Measurements from ENCODE around the gene RABGAP1. TPM values are rescaled to one million over a fixed set of nuclear protein-coding genes. Genes with fewer than 3 reads are reported as not detected.

The RABGAP1 gene
- total RNA-seq, 3 donors from 2014 or later (not counting 1 experiment from before 2014, with no cell fraction given), result 37.4 to 49.2 (median 43.0) TPM

DNA sequence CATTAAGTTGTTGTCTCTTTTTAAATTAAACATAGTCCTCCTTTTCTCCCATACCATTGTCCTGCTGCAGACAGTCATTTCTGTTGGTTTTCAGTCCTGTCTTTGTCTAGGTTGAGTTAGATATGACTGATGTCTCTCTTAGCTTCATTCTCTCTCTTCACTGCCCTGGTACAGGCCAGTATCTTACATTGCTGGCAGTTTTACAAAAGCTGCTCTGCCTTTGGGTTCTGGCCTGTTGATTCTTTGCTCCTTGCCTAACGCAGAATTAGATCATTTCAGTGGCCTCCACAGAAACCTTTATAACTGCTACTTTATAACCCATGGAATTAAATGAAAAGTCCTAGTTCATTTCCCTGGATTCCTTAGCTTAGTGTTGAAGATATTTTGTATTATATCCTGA, 126.3 kb downstream of the RABGAP1 start:
- ATAC-seq (no peak), DNase-seq (no peak)
- no peak overlapping the region for H3K4me3 Mint-ChIP-seq
- H3K4me1 Mint-ChIP-seq, result no peaks in the 10 kb centered on the region
- TF ChIP-seq, protein P1, sequence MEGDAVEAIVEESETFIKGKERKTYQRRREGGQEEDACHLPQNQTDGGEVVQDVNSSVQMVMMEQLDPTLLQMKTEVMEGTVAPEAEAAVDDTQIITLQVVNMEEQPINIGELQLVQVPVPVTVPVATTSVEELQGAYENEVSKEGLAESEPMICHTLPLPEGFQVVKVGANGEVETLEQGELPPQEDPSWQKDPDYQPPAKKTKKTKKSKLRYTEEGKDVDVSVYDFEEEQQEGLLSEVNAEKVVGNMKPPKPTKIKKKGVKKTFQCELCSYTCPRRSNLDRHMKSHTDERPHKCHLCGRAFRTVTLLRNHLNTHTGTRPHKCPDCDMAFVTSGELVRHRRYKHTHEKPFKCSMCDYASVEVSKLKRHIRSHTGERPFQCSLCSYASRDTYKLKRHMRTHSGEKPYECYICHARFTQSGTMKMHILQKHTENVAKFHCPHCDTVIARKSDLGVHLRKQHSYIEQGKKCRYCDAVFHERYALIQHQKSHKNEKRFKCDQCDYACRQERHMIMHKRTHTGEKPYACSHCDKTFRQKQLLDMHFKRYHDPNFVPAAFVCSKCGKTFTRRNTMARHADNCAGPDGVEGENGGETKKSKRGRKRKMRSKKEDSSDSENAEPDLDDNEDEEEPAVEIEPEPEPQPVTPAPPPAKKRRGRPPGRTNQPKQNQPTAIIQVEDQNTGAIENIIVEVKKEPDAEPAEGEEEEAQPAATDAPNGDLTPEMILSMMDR (IDR thresholded peaks at IDR 0.05), result no peak
- H3K27me3 Mint-ChIP-seq (ENCODE audit: low read depth in 2 of 2), result no peaks in the 10 kb centered on the region
- 91% methylated on average over 1 of the region's 1 CpG for WGBS (ENCODE audit: insufficient coverage)
- no peak overlapping the region for H3K27ac Mint-ChIP-seq
- intact Hi-C loops (cut with micrococcal nuclease), result no loop called here
- Histone ChIP-seq H3K27me3 (ENCODE audit: control insufficient read depth, insufficient read depth, low read length) (no peaks in the 10 kb centered on the region), H3K4me1 (ENCODE audit: control insufficient read depth, insufficient read depth, low read length) (no peaks in the 10 kb centered on the region), H3K36me3 (ENCODE audit: control insufficient read depth, insufficient read depth, low read length) (peaks cover 43% of the 10 kb centered on the region), H3K9me3 (ENCODE audit: control insufficient read depth, insufficient read depth, low read length) (no peaks in the 10 kb centered on the region), H3K4me3 (ENCODE audit: low read length) (no peak overlapping the region), H3K27ac (ENCODE audit: low read length) (no peak overlapping the region)
- H3K36me3 Mint-ChIP-seq, result peaks cover 24% of the 10 kb centered on the region
- H3K9me3 Mint-ChIP-seq, result no peaks in the 10 kb centered on the region

DNA sequence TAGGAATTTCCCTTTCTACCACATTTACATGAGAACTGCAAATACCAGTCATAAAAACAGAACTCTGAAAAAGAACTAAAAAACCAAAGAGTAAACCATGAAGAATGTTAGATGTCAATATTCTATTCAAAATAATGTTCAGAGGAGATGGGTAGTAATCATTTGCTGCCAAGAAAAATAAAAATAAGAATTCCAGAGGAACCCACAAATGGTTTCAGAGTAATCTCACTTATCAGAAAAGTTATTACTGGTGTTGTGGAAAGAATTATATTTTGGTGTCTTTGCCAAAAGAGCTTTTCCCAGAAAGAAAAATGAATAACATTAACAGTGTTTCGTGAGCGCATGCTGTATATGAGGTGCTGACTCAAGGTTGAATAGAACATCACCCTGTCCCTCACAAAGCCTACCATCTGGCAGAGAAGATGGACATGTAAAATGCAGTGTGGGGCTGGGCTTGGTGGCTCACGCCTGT, 128.2 kb downstream of the RABGAP1 start:
- Mint-ChIP-seq H3K36me3 (peaks cover 24% of the 10 kb centered on the region), H3K9me3 (no peaks in the 10 kb centered on the region), H3K27ac (no peak overlapping the region), H3K4me3 (no peak overlapping the region), H3K27me3 (ENCODE audit: low read depth in 2 of 2) (no peaks in the 10 kb centered on the region), H3K4me1 (no peaks in the 10 kb centered on the region)
- H3K27me3 ChIP-seq (ENCODE audit: control insufficient read depth, insufficient read depth, low read length), result no peaks in the 10 kb centered on the region
- DNase-seq (no peak), ATAC-seq (no peak)
- peaks cover 53% of the 10 kb centered on the region for H3K36me3 ChIP-seq (ENCODE audit: control insufficient read depth, insufficient read depth, low read length)
- no peak overlapping the region for H3K4me3 ChIP-seq (ENCODE audit: low read length)
- H3K9me3 ChIP-seq (ENCODE audit: control insufficient read depth, insufficient read depth, low read length), result no peaks in the 10 kb centered on the region
- H3K27ac ChIP-seq (ENCODE audit: low read length), result no peak overlapping the region
- intact Hi-C loops (cut with micrococcal nuclease), result no loop called here
- 90% methylated on average over 1 of the region's 3 CpGs for WGBS (ENCODE audit: insufficient coverage)
- TF ChIP-seq, protein P1 (IDR thresholded peaks at IDR 0.05), result no peak
- H3K4me1 ChIP-seq (ENCODE audit: control insufficient read depth, insufficient read depth, low read length), result no peaks in the 10 kb centered on the region

DNA sequence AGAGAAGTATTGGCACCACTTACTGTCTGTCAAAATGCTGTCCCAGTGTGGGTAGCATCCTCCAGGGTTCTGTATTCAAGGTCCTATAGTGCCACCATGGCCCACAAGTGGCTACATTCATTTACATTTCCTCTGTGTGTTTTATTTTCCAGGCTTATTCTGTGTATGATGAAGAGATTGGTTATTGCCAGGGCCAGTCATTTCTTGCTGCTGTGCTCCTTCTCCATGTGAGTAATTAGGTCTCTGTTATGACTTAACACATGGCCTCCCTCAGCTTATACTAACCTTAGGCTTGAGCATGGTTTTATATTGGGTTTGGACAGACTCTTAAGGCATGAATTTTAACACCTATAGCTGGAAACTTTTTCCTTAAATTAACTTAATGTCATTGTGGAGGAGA, 129.4 kb downstream of the RABGAP1 start:
- TF ChIP-seq, protein P1 (IDR thresholded peaks at IDR 0.05), result no peak
- H3K9me3 Mint-ChIP-seq, result no peaks in the 10 kb centered on the region
- Histone ChIP-seq H3K27me3 (ENCODE audit: control insufficient read depth, insufficient read depth, low read length) (no peaks in the 10 kb centered on the region), H3K9me3 (ENCODE audit: control insufficient read depth, insufficient read depth, low read length) (no peaks in the 10 kb centered on the region), H3K36me3 (ENCODE audit: control insufficient read depth, insufficient read depth, low read length) (peaks cover 53% of the 10 kb centered on the region), H3K27ac (ENCODE audit: low read length) (no peak overlapping the region), H3K4me1 (ENCODE audit: control insufficient read depth, insufficient read depth, low read length) (no peaks in the 10 kb centered on the region), H3K4me3 (ENCODE audit: low read length) (no peak overlapping the region)
- no peaks in the 10 kb centered on the region for H3K4me1 Mint-ChIP-seq
- peaks cover 24% of the 10 kb centered on the region for H3K36me3 Mint-ChIP-seq
- no peak overlapping the region for H3K4me3 Mint-ChIP-seq
- intact Hi-C loops (cut with micrococcal nuclease), result no loop called here
- no peak overlapping the region for H3K27ac Mint-ChIP-seq
- ATAC-seq, result no peak
- H3K27me3 Mint-ChIP-seq (ENCODE audit: low read depth in 2 of 2), result no peaks in the 10 kb centered on the region
- DNase-seq, result no peak

DNA sequence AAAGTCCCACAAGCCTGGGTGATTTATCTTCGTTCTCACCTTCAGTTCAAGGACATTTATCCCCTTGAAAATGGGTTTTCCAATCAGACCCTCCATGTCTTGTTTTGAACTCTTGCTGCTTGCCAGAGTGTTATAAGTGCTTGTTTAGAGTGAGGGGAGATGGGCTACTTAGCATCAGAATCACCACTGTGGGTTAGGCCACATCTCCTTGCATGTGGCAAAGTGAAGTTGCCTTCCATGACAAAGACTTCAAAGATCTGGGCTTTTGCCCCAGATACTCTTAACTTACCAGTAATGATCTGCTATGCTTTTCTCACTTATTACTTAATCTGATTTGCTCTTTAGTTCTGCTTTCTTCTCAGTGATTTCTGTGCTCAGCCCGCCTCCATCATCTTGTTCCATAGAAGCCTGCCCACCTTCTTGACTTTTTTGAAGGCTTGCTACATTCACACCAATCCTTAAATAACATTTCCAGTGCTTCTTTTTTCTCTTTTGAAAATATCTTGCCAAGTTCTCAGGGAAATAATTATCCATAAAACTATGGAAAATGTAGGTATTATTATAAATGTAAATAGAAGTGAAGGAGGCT, 131.7 kb downstream of the RABGAP1 start:
- WGBS (ENCODE audit: insufficient coverage), result 96% methylated on average over 1 of the region's 2 CpGs
- no peak for ATAC-seq
- no peaks in the 10 kb centered on the region for H3K4me1 ChIP-seq (ENCODE audit: control insufficient read depth, insufficient read depth, low read length)
- DNase-seq, result no peak
- H3K4me3 Mint-ChIP-seq, result no peak overlapping the region
- TF ChIP-seq, protein P1 (IDR thresholded peaks at IDR 0.05), result no peak
- no peaks in the 10 kb centered on the region for H3K9me3 Mint-ChIP-seq
- no peak overlapping the region for H3K27ac Mint-ChIP-seq
- H3K9me3 ChIP-seq (ENCODE audit: control insufficient read depth, insufficient read depth, low read length), result no peaks in the 10 kb centered on the region
- H3K27me3 ChIP-seq (ENCODE audit: control insufficient read depth, insufficient read depth, low read length), result no peaks in the 10 kb centered on the region
- H3K27me3 Mint-ChIP-seq (ENCODE audit: low read depth in 2 of 2), result no peaks in the 10 kb centered on the region
- intact Hi-C loops (cut with micrococcal nuclease), result no loop called here
- H3K4me3 ChIP-seq (ENCODE audit: low read length), result no peak overlapping the region
- no peak overlapping the region for H3K27ac ChIP-seq (ENCODE audit: low read length)
- peaks cover 16% of the 10 kb centered on the region for H3K36me3 Mint-ChIP-seq
- H3K36me3 ChIP-seq (ENCODE audit: control insufficient read depth, insufficient read depth, low read length), result peaks cover 44% of the 10 kb centered on the region
- H3K4me1 Mint-ChIP-seq, result no peaks in the 10 kb centered on the region
